Adrenal gland (tissue), 12 donors: ENCODE measurements around the gene ITGA11. TPM values are rescaled to one million over a fixed set of nuclear protein-coding genes. Genes with fewer than 3 reads are reported as not detected.

ENCODE experiments used
- DNase-seq, 7 donors: peaks; one replicate each; pipeline ENCODE4 v3.0.0-alpha.2; 2019 to 2020
- H3K27ac ChIP-seq, 5 donors: fragments of 200-600 bp; sonication (generic) in 4 of 5; 1 replicate in 3 of 5; 2 replicates in 2 of 5; pipeline versions ENCODE4 v1.5.1 to v1.8.0; 2016 to 2020; ENCODE audit warnings: mild to moderate bottlenecking in 1 of 5
- H3K27me3 ChIP-seq: fragments of 200-600 bp; 2 replicates; pipeline ENCODE4 v1.8.0; 2021
- H3K36me3 ChIP-seq, 2 donors: fragments of 200-600 bp; replicated peaks in 1 of 2; 1 replicate in 1 of 2; 2 replicates in 1 of 2; pipeline versions ENCODE4 v1.5.1 to v1.8.0; 2018 to 2022
- H3K4me1 ChIP-seq, 2 donors: fragments of 200-600 bp; replicated peaks in 1 of 2; 1 replicate in 1 of 2; 2 replicates in 1 of 2; pipeline versions ENCODE4 v1.5.1 to v1.8.0; 2018 to 2021
- H3K4me3 ChIP-seq, 4 donors: fragments of 200-600 bp; sonication (generic) in 3 of 4; one replicate each; pipeline ENCODE4 v1.5.1; 2016 to 2018
- H3K9me3 ChIP-seq, 3 donors: fragments of 200-600 bp; sonication (generic) in 1 of 3; replicated peaks in 1 of 3; 1 replicate in 2 of 3; 2 replicates in 1 of 3; pipeline versions ENCODE4 v1.5.1 to v1.8.0; 2016 to 2021
- CTCF ChIP-seq, 6 experiments: fragments of 450-650 bp in 4 of 6; fragments of 200-600 bp in 2 of 6; sonication (generic) in 1 of 6; IDR thresholded peaks; 1 replicate in 5 of 6; 2 replicates in 1 of 6; pipeline versions ENCODE4 v1.5.1 to v1.8.0; 2016 to 2021; ENCODE audit warnings: antibody characterized with exemption in 6 of 6, mild to moderate bottlenecking in 2 of 6, moderate library complexity in 1 of 6
- POLR2A ChIP-seq, 2 donors: fragments of 450-650 bp; IDR thresholded peaks; one replicate each; pipeline ENCODE4 v1.6.1; 2017; ENCODE audit warnings: antibody characterized with exemption in 2 of 2, mild to moderate bottlenecking in 2 of 2, moderate library complexity in 1 of 2
- WGBS, 4 donors: extraction: QIAGEN DNeasy Blood & Tissue Kit in 2 of 4; methylation state at CpG; one replicate each; pipeline versions ENCODE4 v1.1.5 to v1.1.7; 2013 to 2017; 5-methylcytosine and 5-hydroxymethylcytosine counted together
- intact Hi-C, 2 donors: fragments of 100-400 bp; cut with DNase I; formaldehyde crosslinking; loops; one replicate each; pipeline versions ENCODE4 v1.14.1 to v1.15.0; 2022 to 2023
- polyA plus RNA-seq, 3 donors: library from polyadenylated mRNA; stranded (reverse); fragments of 200-250 nt in 2 of 3; fragments of 350-450 nt in 1 of 3; fragmentation: Illumina TruSeq in 1 of 3; extraction: RNeasy Lipid Tissue Mini Kit (QIAGEN cat#74804) in 1 of 3; gene quantifications; one replicate each; pipeline ENCODE4 v1.2.3, GENCODE V29; 2013 to 2014
- total RNA-seq, 9 donors: library from RNA; depleted of rRNA in 4 of 9; stranded (reverse); fragments of >200 nt in 4 of 9; fragments of 120-200 nt in 1 of 9; fragmentation: NEBNext Ultra II Directional in 1 of 9; extraction: Animal tissue kit (Norgen Biotek cat#: 25700) in 1 of 9; gene quantifications; one replicate each; pipeline versions ENCODE4 v1.1.0 to v1.2.4, GENCODE V29; 2013 to 2023
- donor health status: healthy with polysubstance abuse.
- donor health status: Bipolar disorder and iron deficiency.
- donor health status: DM: yes; HTN: yes; CAD: no.
- donor health status: DM: no; HTN: no; CAD: no.
- donor health status: DM: no; HTN: no; CAD: no.
- donor health status: DM: yes; HTN: yes; CAD: no.

ITGA11 gene
- total and polyA plus RNA-seq, 12 donors = 1.4 to 52.5 (median 7.5) TPM

GRCh38 chr15:68396068-68396467, 35.9 kb downstream of the ITGA11 start:
- no peaks in the 10 kb centered on the region for H3K9me3 ChIP-seq
- no peak overlapping the region for H3K4me3 ChIP-seq
- 88 to 97% (median 90%) methylated on average over 1 of the region's 1 CpG for WGBS, 4 donors
- TF ChIP-seq POLR2A (IDR thresholded peaks at IDR 0.05) (no peak), CTCF (IDR thresholded peaks at IDR 0.05) (no peak)
- H3K36me3 ChIP-seq = no peaks in the 10 kb centered on the region
- no peaks in the 10 kb centered on the region for H3K27me3 ChIP-seq
- no peak for DNase-seq
- no peaks in the 10 kb centered on the region for H3K4me1 ChIP-seq
- intact Hi-C loops = no loop called here
- H3K27ac ChIP-seq = no peak overlapping the region

- 83 to 96% (median 91%) methylated on average over 2 of the region's 2 CpGs for WGBS, 4 donors
- TF ChIP-seq CTCF (IDR thresholded peaks at IDR 0.05) (no peak), POLR2A (IDR thresholded peaks at IDR 0.05) (no peak)
- H3K27me3 ChIP-seq = no peaks in the 10 kb centered on the region
- H3K4me3 ChIP-seq = no peak overlapping the region
- peak overlapping the region in 1 of 5 donors; percentile 29 for H3K27ac ChIP-seq
- peaks cover 0 to 3% of the 10 kb centered on the region in 2 donors for H3K4me1 ChIP-seq
- no peaks in the 10 kb centered on the region for H3K9me3 ChIP-seq
- intact Hi-C loops = no loop called here
- peak in 4 of 7 donors; percentile 1 to 11 (median 8) for DNase-seq
- H3K36me3 ChIP-seq = no peaks in the 10 kb centered on the region
These were observed 40.8 kb downstream of the ITGA11 start for GRCh38 chr15:68391121-68391520.

- Histone ChIP-seq H3K36me3 (no peaks in the 10 kb centered on the region), H3K27me3 (no peaks in the 10 kb centered on the region), H3K4me3 (no peak overlapping the region), H3K27ac (peak overlapping the region in 2 of 5 donors; percentile 33 to 67), H3K9me3 (no peaks in the 10 kb centered on the region), H3K4me1 (peaks cover 0 to 4% of the 10 kb centered on the region in 2 donors)
- 55 to 73% (median 66%) methylated on average over 12 to 15 of the region's 15 CpGs for WGBS, 4 donors
- TF ChIP-seq CTCF (IDR thresholded peaks at IDR 0.05) (no peak), POLR2A (IDR thresholded peaks at IDR 0.05) (no peak)
- DNase-seq = peak in 5 of 7 donors; percentile 16 to 64 (median 36)
- intact Hi-C loops = loop anchor here in 1 of 2 donors (10.0 kb wide), 1 partner anchor 145 kb away; no protein-coding TSS in a partner anchor
These were observed 41.8 kb downstream of the ITGA11 start for GRCh38 chr15:68389936-68390817.

- Histone ChIP-seq H3K4me1 (peaks cover under 1 to 13% of the 10 kb centered on the region in 2 donors), H3K4me3 (no peak overlapping the region), H3K36me3 (no peaks in the 10 kb centered on the region), H3K27ac (no peak overlapping the region), H3K9me3 (no peaks in the 10 kb centered on the region), H3K27me3 (no peaks in the 10 kb centered on the region)
- intact Hi-C loops = loop anchor here in 1 of 2 donors (10.0 kb wide), 1 partner anchor 146 kb away; no protein-coding TSS in a partner anchor
- DNase-seq = peak in 4 of 7 donors; percentile 4 to 28 (median 6)
- TF ChIP-seq CTCF (IDR thresholded peaks at IDR 0.05) (no peak), POLR2A (IDR thresholded peaks at IDR 0.05) (no peak)
- 78 to 88% (median 87%) methylated on average over 6 to 7 of the region's 7 CpGs for WGBS, 4 donors
These were observed 42.7 kb downstream of the ITGA11 start for GRCh38 chr15:68389041-68389930.
